Breast epithelium (tissue), 4 donors: ENCODE results near the gene CD44. TPM values are rescaled to one million over a fixed set of nuclear protein-coding genes. Genes with fewer than 3 reads are reported as not detected.

ENCODE experiments used
- DNase-seq, 2 donors: peaks; one replicate each; pipeline ENCODE4 v3.0.0-alpha.2; 2019; ENCODE audit warnings: low spot score in 2 of 2
- H3K27ac ChIP-seq, 2 donors: fragments of 200-600 bp; sonication (generic) in 1 of 2; one replicate each; pipeline ENCODE4 v1.5.1; 2016 to 2019; ENCODE audit warnings: mild to moderate bottlenecking in 1 of 2
- H3K27me3 ChIP-seq, 2 donors: fragments of 200-600 bp; sonication (generic) in 1 of 2; one replicate each; pipeline versions ENCODE4 v1.5.1 to v1.6.0; 2017 to 2019; ENCODE audit warnings: control low read depth in 1 of 2, mild to moderate bottlenecking in 1 of 2
- H3K36me3 ChIP-seq: fragments of 200-600 bp; one replicate; pipeline ENCODE4 v1.5.1; 2019
- H3K4me1 ChIP-seq, 2 donors: fragments of 200-600 bp; sonication (generic); one replicate each; pipeline ENCODE4 v1.5.1; 2016 to 2019; ENCODE audit warnings: control low read depth in 1 of 2
- H3K4me3 ChIP-seq, 3 donors: fragments of 200-600 bp; sonication (generic); 1 replicate in 2 of 3; 2 replicates in 1 of 3; pipeline ENCODE4 v1.5.1; 2016 to 2019; ENCODE audit warnings: mild to moderate bottlenecking in 3 of 3, moderate library complexity in 2 of 3
- H3K9me3 ChIP-seq, 2 donors: fragments of 200-600 bp; sonication (generic) in 1 of 2; one replicate each; pipeline ENCODE4 v1.5.1; 2016 to 2019; ENCODE audit warnings: control low read depth in 1 of 2
- POLR2A ChIP-seq: fragments of 450-650 bp; IDR thresholded peaks from one replicate; pipeline ENCODE4 v1.6.1; 2016; ENCODE audit warnings: antibody characterized with exemption, mild to moderate bottlenecking, moderate library complexity
- POLR2AphosphoS5 ChIP-seq, 3 donors: sonication (generic); formaldehyde crosslinking; IDR thresholded peaks; one replicate each; pipeline ENCODE4 v1.6.1; 2017; ENCODE audit warnings: antibody characterized with exemption in 3 of 3
- intact Hi-C: fragments of 100-400 bp; cut with DNase I; formaldehyde crosslinking; loops from one replicate; pipeline ENCODE4 v1.15.1; 2023; ENCODE audit warnings: low total_unique reads
- total RNA-seq, 3 donors: library from RNA; depleted of rRNA; stranded (reverse); fragments of >200 nt; gene quantifications; one replicate each; pipeline ENCODE4 v1.1.0, GENCODE V29; 2016
- TF ChIP-seq, protein P1 (sequence below), 3 donors: fragments of 450-650 bp; IDR thresholded peaks; one replicate each; pipeline ENCODE4 v1.5.1; 2016 to 2017; ENCODE audit warnings: antibody characterized with exemption in 3 of 3, mild to moderate bottlenecking in 3 of 3, moderate library complexity in 3 of 3

The CD44 gene
- total RNA-seq, 3 donors from 2014 or later: 255 to 348 (median 269) TPM

DNA sequence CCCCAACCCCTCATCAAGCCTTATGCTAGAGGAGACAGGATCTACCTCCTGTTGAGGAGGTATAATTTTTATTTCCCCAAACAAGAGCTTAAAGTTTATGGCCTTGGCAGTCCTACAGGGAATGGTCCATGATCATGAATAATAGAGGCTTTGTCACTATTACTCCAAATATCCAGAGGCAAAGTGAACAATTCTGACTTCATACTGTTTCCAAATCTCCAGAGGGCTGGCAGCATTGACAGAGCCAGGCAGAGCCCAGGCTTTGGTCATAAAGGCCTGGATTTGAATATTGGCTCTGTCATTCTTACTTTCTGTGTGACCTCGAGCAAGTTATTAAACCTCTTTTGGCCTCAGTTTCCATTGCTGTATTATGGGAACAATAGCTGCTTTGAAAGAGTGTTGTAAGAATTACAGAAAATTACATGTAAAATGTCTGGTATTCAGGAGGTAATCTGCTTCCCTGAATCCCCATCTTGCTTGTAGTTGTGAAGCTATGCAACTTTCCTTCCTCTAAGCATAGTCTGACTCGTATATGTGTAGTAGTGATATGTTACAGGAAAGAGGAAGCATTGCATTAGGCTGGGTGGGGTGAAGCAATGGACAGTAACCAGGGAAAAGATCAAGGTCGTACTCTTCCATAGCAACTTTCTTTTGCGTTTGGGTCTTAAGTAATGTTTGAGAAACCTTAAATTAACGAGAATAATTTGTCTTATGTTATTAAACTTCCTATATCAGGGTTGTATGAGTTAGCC, 88.8 kb downstream of the CD44 start:
- intact Hi-C loops: no loop called here
- TF ChIP-seq POLR2A (no peak), POLR2AphosphoS5 (IDR thresholded peaks at IDR 0.05) (no peak)
- TF ChIP-seq, protein P1, sequence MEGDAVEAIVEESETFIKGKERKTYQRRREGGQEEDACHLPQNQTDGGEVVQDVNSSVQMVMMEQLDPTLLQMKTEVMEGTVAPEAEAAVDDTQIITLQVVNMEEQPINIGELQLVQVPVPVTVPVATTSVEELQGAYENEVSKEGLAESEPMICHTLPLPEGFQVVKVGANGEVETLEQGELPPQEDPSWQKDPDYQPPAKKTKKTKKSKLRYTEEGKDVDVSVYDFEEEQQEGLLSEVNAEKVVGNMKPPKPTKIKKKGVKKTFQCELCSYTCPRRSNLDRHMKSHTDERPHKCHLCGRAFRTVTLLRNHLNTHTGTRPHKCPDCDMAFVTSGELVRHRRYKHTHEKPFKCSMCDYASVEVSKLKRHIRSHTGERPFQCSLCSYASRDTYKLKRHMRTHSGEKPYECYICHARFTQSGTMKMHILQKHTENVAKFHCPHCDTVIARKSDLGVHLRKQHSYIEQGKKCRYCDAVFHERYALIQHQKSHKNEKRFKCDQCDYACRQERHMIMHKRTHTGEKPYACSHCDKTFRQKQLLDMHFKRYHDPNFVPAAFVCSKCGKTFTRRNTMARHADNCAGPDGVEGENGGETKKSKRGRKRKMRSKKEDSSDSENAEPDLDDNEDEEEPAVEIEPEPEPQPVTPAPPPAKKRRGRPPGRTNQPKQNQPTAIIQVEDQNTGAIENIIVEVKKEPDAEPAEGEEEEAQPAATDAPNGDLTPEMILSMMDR (IDR thresholded peaks at IDR 0.05): no peak
- H3K4me1 ChIP-seq: no peaks in the 10 kb centered on the region
- DNase-seq: no peak
- H3K27me3 ChIP-seq: no peaks in the 10 kb centered on the region
- peak overlapping the region in 1 of 2 donors; percentile 54 for H3K27ac ChIP-seq
- H3K36me3 ChIP-seq: no peaks in the 10 kb centered on the region
- H3K4me3 ChIP-seq: no peak overlapping the region
- H3K9me3 ChIP-seq: no peaks in the 10 kb centered on the region

DNA sequence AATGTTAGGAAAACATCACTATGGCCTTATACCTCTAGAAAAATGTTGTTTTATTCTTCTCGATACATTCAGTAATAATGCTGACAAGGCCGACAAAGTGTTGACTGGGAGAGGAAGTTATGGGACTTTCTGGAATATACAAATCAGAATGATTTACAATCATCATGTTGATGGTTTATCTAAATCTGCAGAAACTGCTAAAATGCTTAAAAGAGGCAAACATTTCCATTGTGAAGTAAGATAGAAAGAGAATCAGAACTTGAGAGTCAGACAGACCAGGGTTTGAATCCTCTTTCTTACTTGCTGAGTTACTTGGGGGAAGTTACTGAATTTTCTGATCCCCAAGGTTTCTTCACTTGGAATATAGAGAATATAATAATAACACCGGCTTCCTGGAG, 89.4 kb downstream of the CD44 start:
- Histone ChIP-seq H3K4me1 (no peaks in the 10 kb centered on the region), H3K27ac (peak overlapping the region in 1 of 2 donors; percentile 54), H3K27me3 (no peaks in the 10 kb centered on the region), H3K9me3 (no peaks in the 10 kb centered on the region), H3K4me3 (no peak overlapping the region), H3K36me3 (no peaks in the 10 kb centered on the region)
- no peak for DNase-seq
- intact Hi-C loops: no loop called here
- TF ChIP-seq, protein P1 (IDR thresholded peaks at IDR 0.05): no peak
- TF ChIP-seq POLR2A (no peak), POLR2AphosphoS5 (IDR thresholded peaks at IDR 0.05) (no peak)

- H3K9me3 ChIP-seq: no peaks in the 10 kb centered on the region
- no peak overlapping the region for H3K4me3 ChIP-seq
- no peak overlapping the region for H3K27ac ChIP-seq
- H3K4me1 ChIP-seq: peaks cover 0 to 3% of the 10 kb centered on the region in 2 donors
- TF ChIP-seq POLR2A (no peak), POLR2AphosphoS5 (IDR thresholded peaks at IDR 0.05) (no peak)
- TF ChIP-seq, protein P1 (IDR thresholded peaks at IDR 0.05): no peak
- intact Hi-C loops: no loop called here
- no peaks in the 10 kb centered on the region for H3K27me3 ChIP-seq
- no peaks in the 10 kb centered on the region for H3K36me3 ChIP-seq
- DNase-seq: no peak
Observed at GRCh38 chr11:35230388-35230787, 91.4 kb downstream of the CD44 start.

GRCh38 chr11:35231076-35231860, 92.3 kb downstream of the CD44 start:
- DNase-seq: no peak
- Histone ChIP-seq H3K9me3 (no peaks in the 10 kb centered on the region), H3K36me3 (no peaks in the 10 kb centered on the region), H3K4me3 (no peak overlapping the region), H3K27ac (no peak overlapping the region), H3K4me1 (peaks cover 0 to 6% of the 10 kb centered on the region in 2 donors), H3K27me3 (no peaks in the 10 kb centered on the region)
- intact Hi-C loops: no loop called here
- TF ChIP-seq POLR2A (no peak), POLR2AphosphoS5 (IDR thresholded peaks at IDR 0.05) (no peak)
- TF ChIP-seq, protein P1 (IDR thresholded peaks at IDR 0.05): no peak

DNA sequence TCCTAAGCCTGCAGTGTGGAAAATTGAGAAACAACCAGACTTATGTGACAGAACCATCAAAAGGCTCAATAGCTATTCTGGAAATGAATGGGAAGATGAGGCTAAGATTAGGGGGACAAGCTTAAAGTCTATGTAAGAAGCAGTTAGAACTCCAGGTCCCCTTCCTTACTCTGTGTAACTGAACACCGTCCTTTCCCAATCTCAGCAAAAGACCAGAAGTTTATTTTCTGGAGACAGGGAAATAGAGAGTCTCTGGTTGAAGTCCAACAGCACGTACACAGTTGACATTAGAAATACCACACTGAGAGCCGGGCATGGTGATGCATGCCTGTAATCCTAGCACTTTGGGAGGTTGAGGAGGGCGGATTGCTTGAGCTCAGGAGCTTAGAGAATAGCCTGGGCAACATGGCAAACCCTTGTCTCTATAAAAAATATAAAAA, 93.9 kb downstream of the CD44 start:
- Histone ChIP-seq H3K36me3 (no peaks in the 10 kb centered on the region), H3K4me1 (peaks cover 0 to 6% of the 10 kb centered on the region in 2 donors), H3K27me3 (no peaks in the 10 kb centered on the region), H3K4me3 (no peak overlapping the region), H3K9me3 (no peaks in the 10 kb centered on the region), H3K27ac (no peak overlapping the region)
- intact Hi-C loops: no loop called here
- TF ChIP-seq POLR2AphosphoS5 (IDR thresholded peaks at IDR 0.05): no peak
- TF ChIP-seq POLR2A: no peak
- TF ChIP-seq, protein P1 (IDR thresholded peaks at IDR 0.05): no peak
- DNase-seq: no peak
